Measurements from ENCODE around the gene TMED6.

Gene TMED6

GRCh38 chr16:69384974-69385373 lies 33.4 kb upstream of the TMED6 start:
- no peak for DNase-seq (ENCODE audit: low read depth, low spot score)
- H3K27ac ChIP-seq, result peak overlapping the region; percentile 46; the same call in 1 of the 2 replicates
- H3K9me3 ChIP-seq (ENCODE audit: low read depth, low read length), result no peaks in the 10 kb centered on the region
- H3K36me3 ChIP-seq (ENCODE audit: insufficient read depth, low read length), result peaks cover 30% of the 10 kb centered on the region
- peak overlapping the region; percentile 83 for H3K4me3 ChIP-seq
- peak overlapping the region; percentile 89 for H3K9ac ChIP-seq (ENCODE audit: insufficient read length)
- TF ChIP-seq EZH2 (IDR thresholded peaks at IDR 0.05), result no peak
- no peak for TF ChIP-seq FOXP2 (optimal IDR thresholded peaks at IDR 0.05; ENCODE audit: control extremely low read depth, extremely low read length, insufficient read depth)
- TF ChIP-seq POLR2AphosphoS5 (IDR thresholded peaks at IDR 0.05; ENCODE audit: borderline replicate concordance, low read depth, low read length), result no peak

- no peak overlapping the region for H3K27ac ChIP-seq
- H3K9me3 ChIP-seq (ENCODE audit: low read depth, low read length), result no peaks in the 10 kb centered on the region
- no peak overlapping the region for H3K9ac ChIP-seq (ENCODE audit: insufficient read length)
- no peak for DNase-seq (ENCODE audit: low read depth, low spot score)
- no peak overlapping the region for H3K4me3 ChIP-seq
- TF ChIP-seq EZH2 (IDR thresholded peaks at IDR 0.05), result no peak
- no peak for TF ChIP-seq POLR2AphosphoS5 (IDR thresholded peaks at IDR 0.05; ENCODE audit: borderline replicate concordance, low read depth, low read length)
- no peak for TF ChIP-seq FOXP2 (optimal IDR thresholded peaks at IDR 0.05; ENCODE audit: control extremely low read depth, extremely low read length, insufficient read depth)
- peaks cover 39% of the 10 kb centered on the region for H3K36me3 ChIP-seq (ENCODE audit: insufficient read depth, low read length)
Observed at GRCh38 chr16:69382421-69382820, 30.8 kb upstream of the TMED6 start.

GRCh38 chr16:69381231-69381630 lies 29.6 kb upstream of the TMED6 start:
- H3K4me3 ChIP-seq, result no peak overlapping the region
- peaks cover 39% of the 10 kb centered on the region for H3K36me3 ChIP-seq (ENCODE audit: insufficient read depth, low read length)
- no peak overlapping the region for H3K9ac ChIP-seq (ENCODE audit: insufficient read length)
- TF ChIP-seq EZH2 (IDR thresholded peaks at IDR 0.05), result no peak
- no peak for TF ChIP-seq POLR2AphosphoS5 (IDR thresholded peaks at IDR 0.05; ENCODE audit: borderline replicate concordance, low read depth, low read length)
- no peak for TF ChIP-seq FOXP2 (optimal IDR thresholded peaks at IDR 0.05; ENCODE audit: control extremely low read depth, extremely low read length, insufficient read depth)
- DNase-seq (ENCODE audit: low read depth, low spot score), result no peak
- no peak overlapping the region for H3K27ac ChIP-seq
- no peaks in the 10 kb centered on the region for H3K9me3 ChIP-seq (ENCODE audit: low read depth, low read length)

- Histone ChIP-seq H3K36me3 (ENCODE audit: insufficient read depth, low read length) (peaks cover 32% of the 10 kb centered on the region), H3K9ac (ENCODE audit: insufficient read length) (no peak overlapping the region), H3K4me3 (no peak overlapping the region), H3K9me3 (ENCODE audit: low read depth, low read length) (no peaks in the 10 kb centered on the region), H3K27ac (no peak overlapping the region)
- TF ChIP-seq POLR2AphosphoS5 (IDR thresholded peaks at IDR 0.05; ENCODE audit: borderline replicate concordance, low read depth, low read length) (no peak), FOXP2 (optimal IDR thresholded peaks at IDR 0.05; ENCODE audit: control extremely low read depth, extremely low read length, insufficient read depth) (no peak), EZH2 (IDR thresholded peaks at IDR 0.05) (no peak)
- DNase-seq (ENCODE audit: low read depth, low spot score), result no peak
Observed at GRCh38 chr16:69378760-69379159, 27.2 kb upstream of the TMED6 start.

GRCh38 chr16:69378036-69378435 lies 26.4 kb upstream of the TMED6 start:
- Histone ChIP-seq H3K36me3 (ENCODE audit: insufficient read depth, low read length) (peaks cover 25% of the 10 kb centered on the region), H3K27ac (no peak overlapping the region), H3K4me3 (no peak overlapping the region), H3K9me3 (ENCODE audit: low read depth, low read length) (no peaks in the 10 kb centered on the region), H3K9ac (ENCODE audit: insufficient read length) (no peak overlapping the region)
- TF ChIP-seq POLR2AphosphoS5 (IDR thresholded peaks at IDR 0.05; ENCODE audit: borderline replicate concordance, low read depth, low read length), result no peak
- no peak for TF ChIP-seq EZH2 (IDR thresholded peaks at IDR 0.05)
- no peak for DNase-seq (ENCODE audit: low read depth, low spot score)

- DNase-seq (ENCODE audit: low read depth, low spot score), result no peak
- Histone ChIP-seq H3K9ac (ENCODE audit: insufficient read length) (no peak overlapping the region), H3K36me3 (ENCODE audit: insufficient read depth, low read length) (peaks cover 12% of the 10 kb centered on the region; the same call in 1 of the 2 replicates), H3K4me3 (no peak overlapping the region), H3K27ac (no peak overlapping the region), H3K9me3 (ENCODE audit: low read depth, low read length) (no peaks in the 10 kb centered on the region)
- TF ChIP-seq FOXP2 (optimal IDR thresholded peaks at IDR 0.05; ENCODE audit: control extremely low read depth, extremely low read length, insufficient read depth) (no peak), POLR2AphosphoS5 (IDR thresholded peaks at IDR 0.05; ENCODE audit: borderline replicate concordance, low read depth, low read length) (no peak), EZH2 (IDR thresholded peaks at IDR 0.05) (no peak)
Observed at GRCh38 chr16:69376393-69377059, 24.9 kb upstream of the TMED6 start.

GRCh38 chr16:69373019-69373418 lies 21.4 kb upstream of the TMED6 start:
- TF ChIP-seq EZH2 (IDR thresholded peaks at IDR 0.05) (no peak), FOXP2 (optimal IDR thresholded peaks at IDR 0.05; ENCODE audit: control extremely low read depth, extremely low read length, insufficient read depth) (no peak), POLR2AphosphoS5 (IDR thresholded peaks at IDR 0.05; ENCODE audit: borderline replicate concordance, low read depth, low read length) (no peak)
- Histone ChIP-seq H3K36me3 (ENCODE audit: insufficient read depth, low read length) (peaks cover 17% of the 10 kb centered on the region; the same call in 1 of the 2 replicates), H3K27ac (no peak overlapping the region), H3K4me3 (no peak overlapping the region), H3K9ac (ENCODE audit: insufficient read length) (no peak overlapping the region), H3K9me3 (ENCODE audit: low read depth, low read length) (no peaks in the 10 kb centered on the region)
- no peak for DNase-seq (ENCODE audit: low read depth, low spot score)

- TF ChIP-seq FOXP2 (optimal IDR thresholded peaks at IDR 0.05; ENCODE audit: control extremely low read depth, extremely low read length, insufficient read depth) (no peak), POLR2AphosphoS5 (IDR thresholded peaks at IDR 0.05; ENCODE audit: borderline replicate concordance, low read depth, low read length) (no peak), EZH2 (IDR thresholded peaks at IDR 0.05) (no peak)
- H3K36me3 ChIP-seq (ENCODE audit: insufficient read depth, low read length), result peaks cover 26% of the 10 kb centered on the region; the same call in 1 of the 2 replicates
- H3K4me3 ChIP-seq, result no peak overlapping the region
- H3K9me3 ChIP-seq (ENCODE audit: low read depth, low read length), result no peaks in the 10 kb centered on the region
- no peak overlapping the region for H3K9ac ChIP-seq (ENCODE audit: insufficient read length)
- H3K27ac ChIP-seq, result no peak overlapping the region
- no peak for DNase-seq (ENCODE audit: low read depth, low spot score)
Observed at GRCh38 chr16:69371564-69371963, 20.0 kb upstream of the TMED6 start.

GRCh38 chr16:69368866-69369265 lies 17.3 kb upstream of the TMED6 start:
- no peak overlapping the region for H3K4me3 ChIP-seq
- no peak overlapping the region for H3K27ac ChIP-seq
- H3K9ac ChIP-seq (ENCODE audit: insufficient read length), result no peak overlapping the region
- TF ChIP-seq FOXP2 (optimal IDR thresholded peaks at IDR 0.05; ENCODE audit: control extremely low read depth, extremely low read length, insufficient read depth), result no peak
- TF ChIP-seq EZH2 (IDR thresholded peaks at IDR 0.05), result no peak
- TF ChIP-seq POLR2AphosphoS5 (IDR thresholded peaks at IDR 0.05; ENCODE audit: borderline replicate concordance, low read depth, low read length), result no peak
- H3K9me3 ChIP-seq (ENCODE audit: low read depth, low read length), result no peaks in the 10 kb centered on the region
- H3K36me3 ChIP-seq (ENCODE audit: insufficient read depth, low read length), result peaks cover 35% of the 10 kb centered on the region; the same call in 1 of the 2 replicates
- DNase-seq (ENCODE audit: low read depth, low spot score), result no peak

Measured in SK-N-MC (cell line).